NCI-H2171 (cell line): ENCODE results near the gene GNG5.
A peak's percentile ranks its signal among the peaks of the same experiment; 100 is the strongest.
"Not testable (repeated sequence)": the region's sequence is repeated elsewhere in the genome, so short reads cannot be mapped to it uniquely, and the experiment has no call there.

ENCODE experiments used
- DNase-seq: peaks from one replicate; lab custom pipeline; 2025; lab: John Stamatoyannopoulos, UW

GNG5 gene

GRCh38 chr1:84488107-84488506 is 18.3 kb downstream of the GNG5 start:
- no peak for DNase-seq

- DNase-seq = no peak
Measured at GRCh38 chr1:84481317-84481716, 25.1 kb downstream of the GNG5 start.

GRCh38 chr1:84480650-84481049 is 25.7 kb downstream of the GNG5 start:
- no peak for DNase-seq

GRCh38 chr1:84479998-84480397 is 26.4 kb downstream of the GNG5 start:
- no peak for DNase-seq

- peak; percentile 73 for DNase-seq
Measured at GRCh38 chr1:84478876-84479868, 27.2 kb downstream of the GNG5 start, which contains the start of gene RPF1. TSS of gene RPF1 (plus strand) at chr1:84479266. CDS start at chr1:84479282, 16 bp downstream.

- no peak for DNase-seq
Measured at GRCh38 chr1:84476225-84476624, 30.2 kb downstream of the GNG5 start.

- DNase-seq = no peak
Measured at GRCh38 chr1:84467298-84467697, 39.1 kb downstream of the GNG5 start.

GRCh38 chr1:84462118-84462517 is 44.3 kb downstream of the GNG5 start:
- DNase-seq = no peak

- no peak for DNase-seq
Measured at GRCh38 chr1:84452436-84452835, 53.9 kb downstream of the GNG5 start.

- no peak for DNase-seq
Measured at GRCh38 chr1:84450910-84451309, 55.5 kb downstream of the GNG5 start.

GRCh38 chr1:84448704-84449103 is 57.7 kb downstream of the GNG5 start:
- not testable (repeated sequence) for DNase-seq
